ENCODE results near the gene CSN3. TPM values are rescaled to one million over a fixed set of nuclear protein-coding genes. Genes with fewer than 3 reads are reported as not detected.
"Not testable (repeated sequence)": the region's sequence is repeated elsewhere in the genome, so short reads cannot be mapped to it uniquely, and the experiment has no call there.

The CSN3 gene
- not detected in 2 replicates for polyA plus RNA-seq (2011; rRNA removed)
- not detected in 2 replicates for polyA minus RNA-seq (2011; rRNA and poly(A)+ RNA removed)

GRCh38 chr4:70242297-70242696 is at the start of gene CSN3:
CSN3 (plus strand) TSS chr4:70242597; CDS start chr4:70244820, 2,223 bp downstream.
- POLR2A ChIA-PET; H3K4me3 ChIP-seq (ENCODE audit: low read depth, low read length); H3K27me3 ChIP-seq (ENCODE audit: control insufficient read depth, insufficient read depth, low read length); DNase-seq (ENCODE audit: low read depth); H3K36me3 ChIP-seq (ENCODE audit: control insufficient read depth, insufficient read depth, low read length); CTCF ChIA-PET: not testable (repeated sequence)

GRCh38 chr4:70192895-70193294 is 49.5 kb upstream of the CSN3 start:
- ChIA-PET POLR2A (no interaction called here), CTCF (no interaction called here)
- H3K27me3 ChIP-seq (ENCODE audit: control insufficient read depth, insufficient read depth, low read length) = no peaks in the 10 kb centered on the region
- no peaks in the 10 kb centered on the region for H3K36me3 ChIP-seq (ENCODE audit: control insufficient read depth, insufficient read depth, low read length)
- no peak for TF ChIP-seq CTCF (IDR thresholded peaks at IDR 0.05; ENCODE audit: insufficient read depth, low read depth, low read length)
- DNase-seq (ENCODE audit: low read depth) = no peak
- no peak overlapping the region for H3K4me3 ChIP-seq (ENCODE audit: low read depth, low read length)

DNA sequence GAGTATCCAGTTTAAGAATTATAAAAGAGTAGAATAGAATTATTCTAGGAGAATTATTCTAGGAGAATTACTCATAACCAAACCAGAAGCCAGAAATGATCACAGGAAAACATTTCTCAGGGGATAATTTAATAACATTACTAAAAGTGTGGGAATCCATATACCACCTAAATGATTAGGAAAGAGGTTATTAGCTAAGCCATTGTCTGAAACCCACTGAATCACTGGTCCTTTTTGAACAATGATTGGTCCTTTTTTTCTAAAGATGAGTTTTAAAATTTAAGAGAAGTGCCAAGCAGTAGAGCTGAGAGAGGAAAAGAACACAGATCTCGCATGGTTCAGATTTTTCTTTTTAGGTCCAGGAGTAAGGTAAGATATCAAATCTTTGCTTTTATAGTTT is 47.0 kb upstream of the CSN3 start, which contains the start of gene ODAM:
Gene ODAM, plus strand, starts transcription at position 301 of the 400 bp plus-strand sequence. CDS start 819 bp downstream, outside the sequence.
- TF ChIP-seq CTCF (IDR thresholded peaks at IDR 0.05; ENCODE audit: insufficient read depth, low read depth, low read length) = no peak

DNA sequence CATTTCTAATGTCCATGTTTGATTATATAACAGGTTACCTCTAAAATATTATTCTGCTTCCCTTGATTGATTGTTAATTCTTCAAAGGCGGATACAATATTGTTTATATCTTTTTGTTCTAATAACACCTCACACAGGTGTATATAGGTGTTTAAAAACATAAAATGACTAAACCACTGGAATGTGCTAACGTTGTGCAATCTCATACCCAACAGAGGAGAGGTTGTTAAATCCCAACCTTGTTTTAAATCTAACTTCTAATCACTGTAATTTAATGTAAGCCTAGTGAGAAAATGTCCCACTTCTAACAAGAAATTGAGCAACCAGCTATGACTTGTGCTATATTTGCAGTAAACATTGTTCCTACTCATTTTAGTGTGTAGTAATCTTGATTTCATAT is 45.5 kb upstream of the CSN3 start:
- no peak for DNase-seq (ENCODE audit: low read depth)
- ChIA-PET CTCF (no interaction called here), POLR2A (no interaction called here)
- TF ChIP-seq CTCF (IDR thresholded peaks at IDR 0.05; ENCODE audit: insufficient read depth, low read depth, low read length) = no peak
- no peaks in the 10 kb centered on the region for H3K36me3 ChIP-seq (ENCODE audit: control insufficient read depth, insufficient read depth, low read length)
- no peaks in the 10 kb centered on the region for H3K27me3 ChIP-seq (ENCODE audit: control insufficient read depth, insufficient read depth, low read length)
- no peak overlapping the region for H3K4me3 ChIP-seq (ENCODE audit: low read depth, low read length)

More for the DNA sequence above, 47.0 kb upstream of the CSN3 start, which contains the start of gene ODAM:
- POLR2A ChIA-PET = no interaction called here
- DNase-seq (ENCODE audit: low read depth) = no peak
- no peaks in the 10 kb centered on the region for H3K36me3 ChIP-seq (ENCODE audit: control insufficient read depth, insufficient read depth, low read length)
- H3K27me3 ChIP-seq (ENCODE audit: control insufficient read depth, insufficient read depth, low read length) = no peaks in the 10 kb centered on the region
- CTCF ChIA-PET = no interaction called here
- no peak within 1 kb of the TSS for H3K4me3 ChIP-seq (ENCODE audit: low read depth, low read length)

DNA sequence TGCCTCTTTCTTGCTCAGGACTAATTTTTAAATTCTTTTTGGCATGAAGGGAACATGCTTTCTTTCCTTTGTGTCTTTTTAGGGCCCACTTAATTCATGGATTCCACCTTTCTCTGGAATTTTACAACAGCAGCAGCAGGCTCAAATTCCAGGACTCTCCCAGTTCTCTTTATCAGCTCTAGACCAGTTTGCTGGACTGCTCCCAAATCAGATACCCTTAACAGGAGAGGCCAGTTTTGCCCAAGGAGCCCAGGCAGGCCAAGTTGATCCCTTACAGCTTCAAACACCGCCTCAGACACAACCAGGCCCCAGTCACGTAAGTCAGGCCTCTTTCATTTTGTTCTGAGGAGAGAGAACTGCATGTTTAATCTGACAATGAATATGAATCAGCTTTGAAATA is 44.6 kb upstream of the CSN3 start:
- TF ChIP-seq CTCF (IDR thresholded peaks at IDR 0.05; ENCODE audit: insufficient read depth, low read depth, low read length) = no peak
- Histone ChIP-seq H3K27me3 (ENCODE audit: control insufficient read depth, insufficient read depth, low read length) (no peaks in the 10 kb centered on the region), H3K4me3 (ENCODE audit: low read depth, low read length) (no peak overlapping the region), H3K36me3 (ENCODE audit: control insufficient read depth, insufficient read depth, low read length) (no peaks in the 10 kb centered on the region)
- POLR2A ChIA-PET = no interaction called here
- CTCF ChIA-PET = interaction anchor here (1.1 kb wide), 1 partner anchor 13 kb away, joined by 3 read pairs; no protein-coding TSS in a partner anchor
- no peak for DNase-seq (ENCODE audit: low read depth)

- H3K4me3 ChIP-seq (ENCODE audit: low read depth, low read length) = no peak overlapping the region
- CTCF ChIA-PET = no interaction called here
- POLR2A ChIA-PET = no interaction called here
- DNase-seq (ENCODE audit: low read depth) = no peak
- TF ChIP-seq CTCF (IDR thresholded peaks at IDR 0.05; ENCODE audit: insufficient read depth, low read depth, low read length) = no peak
- H3K27me3 ChIP-seq (ENCODE audit: control insufficient read depth, insufficient read depth, low read length) = no peaks in the 10 kb centered on the region
- no peaks in the 10 kb centered on the region for H3K36me3 ChIP-seq (ENCODE audit: control insufficient read depth, insufficient read depth, low read length)
Observed at GRCh38 chr4:70203601-70204000, 38.8 kb upstream of the CSN3 start.

- H3K36me3 ChIP-seq (ENCODE audit: control insufficient read depth, insufficient read depth, low read length); H3K4me3 ChIP-seq (ENCODE audit: low read depth, low read length); POLR2A ChIA-PET; CTCF ChIA-PET; DNase-seq (ENCODE audit: low read depth); H3K27me3 ChIP-seq (ENCODE audit: control insufficient read depth, insufficient read depth, low read length): not testable (repeated sequence)
Observed at GRCh38 chr4:70212752-70213151, 29.6 kb upstream of the CSN3 start.

- POLR2A ChIA-PET; H3K4me3 ChIP-seq (ENCODE audit: low read depth, low read length); H3K27me3 ChIP-seq (ENCODE audit: control insufficient read depth, insufficient read depth, low read length); CTCF ChIA-PET; H3K36me3 ChIP-seq (ENCODE audit: control insufficient read depth, insufficient read depth, low read length); DNase-seq (ENCODE audit: low read depth): not testable (repeated sequence)
Observed at GRCh38 chr4:70216109-70216508, 26.3 kb upstream of the CSN3 start.

DNA sequence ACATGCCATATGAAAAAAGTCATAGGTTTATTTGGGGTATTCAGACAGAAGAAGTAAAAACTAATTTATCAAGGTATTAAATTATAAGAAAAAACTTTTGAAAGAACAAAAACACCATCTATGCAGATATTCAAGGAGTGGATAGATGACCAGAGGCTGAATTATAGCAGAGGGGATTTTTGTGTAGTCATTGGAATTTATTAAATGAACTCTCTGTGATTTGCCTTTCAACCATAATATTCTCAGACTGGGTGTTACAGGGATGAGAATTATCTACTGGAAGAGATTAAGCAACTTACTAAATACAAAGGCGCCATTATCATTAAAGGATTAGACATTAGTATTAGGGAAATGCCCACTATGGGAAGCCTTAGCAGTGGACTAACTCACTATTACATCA is 25.8 kb upstream of the CSN3 start:
- CTCF ChIA-PET; H3K27me3 ChIP-seq (ENCODE audit: control insufficient read depth, insufficient read depth, low read length); H3K36me3 ChIP-seq (ENCODE audit: control insufficient read depth, insufficient read depth, low read length); DNase-seq (ENCODE audit: low read depth); H3K4me3 ChIP-seq (ENCODE audit: low read depth, low read length); POLR2A ChIA-PET: not testable (repeated sequence)

Measured in BJ (cell line).